NCI-H2029 (cell line): ENCODE data around the gene FAM47E.

Experiments used
- DNase-seq: peaks from one replicate; lab custom pipeline; 2025; lab: John Stamatoyannopoulos, UW

Gene FAM47E, protein sequence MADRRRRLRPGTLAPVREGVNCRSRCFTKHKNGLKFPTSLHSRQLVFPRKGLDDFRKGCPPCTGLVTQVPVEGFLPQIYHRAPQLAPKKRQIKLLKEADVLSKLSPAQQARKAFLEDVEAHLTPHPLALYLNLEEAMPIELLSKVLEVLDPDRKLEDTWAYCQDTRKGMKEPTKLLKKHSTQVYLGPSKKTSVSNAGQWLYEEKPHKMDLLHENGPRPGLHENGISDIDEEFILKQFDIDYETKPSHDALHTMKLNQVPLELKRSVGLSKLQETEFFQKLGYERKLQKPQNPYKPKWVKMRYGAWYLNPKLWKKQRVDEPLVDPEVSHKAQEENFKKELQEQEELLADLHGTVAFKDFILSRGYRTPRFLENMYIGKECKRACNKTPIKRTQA

DNA sequence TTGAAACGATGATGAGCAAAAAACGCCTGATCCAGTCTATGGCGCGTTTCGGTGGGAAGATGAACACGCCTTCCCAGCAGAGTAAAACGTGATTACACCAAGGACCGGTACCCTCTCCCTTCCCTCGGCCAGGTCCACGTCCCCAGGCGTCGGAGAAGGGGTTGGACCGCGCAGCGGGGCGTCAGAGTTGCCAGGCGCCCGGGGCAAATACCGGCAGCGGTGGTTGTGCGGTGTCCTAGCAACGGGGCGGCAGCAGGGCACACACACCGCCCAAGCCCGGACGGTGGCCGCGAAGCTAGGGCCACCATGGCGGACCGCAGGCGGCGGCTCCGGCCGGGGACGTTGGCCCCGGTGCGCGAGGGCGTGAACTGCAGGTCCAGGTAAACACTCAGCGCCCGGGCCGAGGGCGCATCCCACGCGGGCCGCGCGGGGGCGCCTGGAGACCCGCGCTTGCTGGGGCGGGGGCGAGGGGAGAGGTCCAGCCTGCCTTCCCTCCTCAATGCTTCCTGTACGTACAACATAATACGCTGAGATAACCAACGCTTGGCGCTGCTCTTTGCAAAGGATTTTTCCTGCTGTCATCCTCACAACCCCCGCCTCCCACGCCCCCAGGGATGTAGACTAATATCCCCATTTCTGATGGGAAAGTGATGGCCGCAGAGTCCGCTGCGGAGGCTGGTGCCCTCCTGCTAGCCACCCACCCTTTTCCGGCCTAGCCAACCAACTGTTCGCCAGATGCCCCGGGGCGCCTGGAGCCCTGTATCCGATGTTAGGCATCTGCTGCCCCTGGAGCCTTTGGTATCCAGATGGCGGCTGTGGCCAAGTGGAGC lies at the start of gene FAM47E:
Gene FAM47E, plus strand, starts transcription at position 281 of the 830 bp plus-strand sequence. Its CDS starts 26 bp downstream, at position 307.
- peak; percentile 78 for DNase-seq

DNA sequence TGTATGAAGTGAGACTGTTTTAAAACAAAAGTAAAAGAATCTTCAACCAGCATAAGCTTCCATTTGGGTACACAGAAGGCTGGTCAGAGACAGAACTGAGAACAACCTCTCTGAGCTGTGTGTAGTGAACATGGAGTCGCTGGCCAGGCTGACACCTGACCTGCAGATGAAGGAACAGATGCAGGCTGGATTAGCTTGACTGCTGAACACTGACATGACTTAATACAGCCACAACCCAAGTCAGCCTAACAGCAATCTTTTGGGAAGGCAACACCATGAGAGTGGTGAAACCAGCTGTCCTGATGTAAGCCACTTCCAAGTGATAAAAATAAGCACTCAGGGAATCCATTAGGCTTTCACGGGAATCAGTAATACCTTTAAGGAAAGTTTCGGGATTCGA lies 48.0 kb upstream of the FAM47E start:
- no peak for DNase-seq

DNA sequence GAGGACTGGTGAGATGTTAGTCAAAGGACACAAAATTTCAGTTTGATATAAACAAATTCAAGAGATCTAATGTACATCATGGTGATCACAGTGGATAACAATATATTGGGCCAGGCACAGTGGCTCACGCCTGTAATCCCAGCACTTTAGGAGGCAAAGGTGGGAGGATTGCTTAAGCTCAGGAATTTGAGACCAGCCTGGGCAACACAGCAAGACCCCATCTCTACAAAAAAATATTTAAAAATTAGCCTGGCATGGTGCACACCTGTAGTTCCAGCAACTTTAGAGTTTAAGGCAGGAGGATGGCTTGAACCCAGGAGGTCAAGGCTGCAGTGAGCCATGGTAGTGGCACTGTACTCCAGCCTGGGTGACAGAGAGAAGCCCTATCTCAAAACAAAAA lies 46.6 kb upstream of the FAM47E start:
- DNase-seq: no peak

DNA sequence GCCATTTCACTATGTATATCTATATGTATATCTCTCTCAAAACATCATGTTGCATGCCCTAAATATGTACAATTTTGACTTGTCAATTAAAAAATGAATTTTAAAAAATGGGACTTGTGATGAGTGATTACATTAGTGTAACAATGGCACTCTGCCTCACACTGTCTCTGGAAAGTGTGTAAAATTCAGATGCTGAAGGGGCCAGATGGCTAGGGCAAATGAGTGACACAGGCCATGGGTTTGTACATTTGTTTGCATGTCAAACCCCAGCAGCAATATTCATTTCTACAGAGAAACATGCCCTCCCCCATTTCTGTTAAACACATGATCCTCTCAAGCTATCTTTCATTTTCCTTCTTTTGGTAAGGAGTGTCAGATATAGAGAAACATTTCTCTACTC lies 46.0 kb upstream of the FAM47E start:
- DNase-seq: no peak

DNA sequence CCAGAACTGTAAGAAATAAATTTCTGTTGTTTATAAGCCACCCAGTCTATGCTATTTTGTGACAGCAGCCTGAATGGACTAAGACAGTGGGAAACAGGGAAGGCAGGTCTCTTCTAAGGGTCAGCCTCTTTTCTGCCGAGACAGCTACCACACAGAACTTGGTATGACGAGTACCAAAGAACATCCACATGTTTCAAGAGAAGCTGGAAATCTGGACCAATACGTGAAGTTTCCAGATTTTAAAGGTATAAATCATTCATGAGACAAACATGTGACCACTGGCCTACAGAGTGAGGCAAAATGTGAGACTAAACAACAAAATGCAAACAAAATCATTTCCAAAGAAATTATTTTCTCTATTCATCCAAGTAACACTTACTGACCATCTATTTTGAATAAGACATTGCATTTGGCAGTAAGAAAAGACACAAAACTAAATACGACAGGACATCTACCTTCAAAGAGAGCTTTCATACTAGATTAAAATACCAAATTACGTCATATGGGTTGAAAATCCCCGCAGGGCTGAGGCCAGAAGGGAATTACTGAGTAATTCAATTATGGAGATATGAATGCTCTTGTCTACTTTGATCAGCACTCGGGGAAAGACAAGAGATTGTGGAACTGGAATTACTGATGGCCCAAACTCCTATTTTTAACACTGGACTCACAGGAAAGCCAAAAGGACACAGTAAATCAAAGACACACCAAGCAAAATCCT lies 45.1 kb upstream of the FAM47E start:
- no peak for DNase-seq

DNA sequence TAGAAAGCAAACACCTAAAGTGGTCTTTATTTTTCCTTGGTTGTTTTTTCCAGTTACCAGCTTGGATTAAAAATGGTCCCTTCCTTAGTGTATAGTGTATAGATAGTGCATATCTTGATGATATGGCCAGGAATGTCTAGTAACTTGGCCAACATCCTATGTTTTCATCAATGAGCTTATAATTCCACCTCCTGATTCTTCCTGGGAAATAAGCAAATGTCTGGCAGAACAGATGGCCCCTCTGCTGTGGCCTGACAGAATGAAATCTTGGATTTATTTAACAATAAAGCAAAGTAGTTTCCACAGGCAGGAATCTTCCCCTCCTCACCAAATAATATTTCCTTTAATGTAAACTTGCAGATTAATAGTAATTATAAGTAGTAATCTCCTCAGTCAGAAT lies 44.0 kb upstream of the FAM47E start:
- DNase-seq: no peak

DNA sequence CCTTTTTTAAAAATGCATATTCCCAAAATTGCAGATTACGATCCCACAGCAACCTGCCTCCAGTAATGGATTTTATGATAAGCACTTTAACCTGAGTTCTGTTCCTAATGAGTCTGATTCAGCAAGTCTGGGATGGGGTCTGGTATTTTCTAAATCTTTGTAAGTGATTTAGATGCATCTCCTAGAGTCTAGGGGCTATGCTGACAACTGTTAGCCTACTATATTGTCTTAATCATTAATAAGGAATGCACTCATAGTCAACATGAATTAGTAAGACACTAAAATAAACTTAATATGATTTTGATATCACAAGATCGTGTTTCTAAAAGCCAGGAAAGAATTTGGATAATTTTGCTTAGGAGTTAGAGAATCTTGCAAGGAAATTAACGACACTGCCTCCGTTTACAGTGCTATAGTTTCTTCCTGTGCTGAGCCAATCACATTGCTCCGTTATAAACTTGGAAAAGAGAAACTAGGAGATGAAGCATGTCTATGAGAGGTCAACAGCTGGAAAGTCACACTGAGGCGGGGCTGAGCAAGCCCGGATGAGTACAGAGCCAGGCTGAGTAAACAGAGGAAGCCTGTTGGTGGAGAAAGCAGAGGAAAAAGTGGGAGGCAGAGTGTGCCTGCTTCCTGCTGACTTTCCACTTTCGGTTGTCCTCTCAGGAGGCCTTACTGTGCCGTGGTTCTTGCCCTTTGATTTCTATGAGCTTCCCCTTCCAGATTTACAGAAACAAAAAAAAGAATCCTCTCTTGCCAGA lies 43.3 kb upstream of the FAM47E start:
- peak; percentile 70 for DNase-seq

DNA sequence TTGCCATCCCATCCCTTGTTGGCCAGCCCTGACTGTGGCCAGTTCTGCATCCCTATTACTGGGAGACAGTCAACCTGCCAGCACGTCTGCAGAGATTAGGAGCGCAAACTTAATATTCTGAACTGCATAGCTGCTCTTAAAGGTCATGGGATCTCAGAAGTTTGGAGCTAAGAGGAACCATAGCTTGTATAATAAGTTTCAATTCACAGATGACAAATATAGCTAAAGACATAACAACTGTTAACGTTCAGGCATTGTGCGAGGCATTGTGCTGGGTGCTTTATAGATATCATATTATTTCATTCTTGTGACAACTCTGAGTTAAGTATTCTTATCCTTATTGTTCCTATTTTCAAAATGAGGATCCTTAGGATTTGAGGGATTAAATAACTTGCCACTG lies 41.6 kb upstream of the FAM47E start:
- no peak for DNase-seq

DNA sequence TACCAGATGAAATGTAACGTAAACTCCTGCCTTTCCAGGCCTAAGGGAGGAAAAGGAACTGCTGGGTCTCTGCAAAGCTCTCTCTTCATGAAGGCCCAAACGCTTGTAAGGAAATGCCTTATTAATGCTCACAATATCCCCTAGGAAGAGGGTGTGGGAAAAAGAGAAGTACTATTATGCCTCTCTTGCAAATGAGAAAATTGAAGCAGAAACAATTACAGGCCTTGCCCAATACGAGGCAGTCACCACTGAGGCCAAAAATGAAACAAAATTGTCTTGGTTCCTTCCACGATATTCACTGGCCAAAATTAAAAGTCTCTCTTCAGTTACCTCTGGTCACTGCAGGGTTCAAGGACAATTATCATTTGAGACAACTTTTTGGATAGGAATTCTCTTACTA lies 41.1 kb upstream of the FAM47E start:
- DNase-seq: no peak

DNA sequence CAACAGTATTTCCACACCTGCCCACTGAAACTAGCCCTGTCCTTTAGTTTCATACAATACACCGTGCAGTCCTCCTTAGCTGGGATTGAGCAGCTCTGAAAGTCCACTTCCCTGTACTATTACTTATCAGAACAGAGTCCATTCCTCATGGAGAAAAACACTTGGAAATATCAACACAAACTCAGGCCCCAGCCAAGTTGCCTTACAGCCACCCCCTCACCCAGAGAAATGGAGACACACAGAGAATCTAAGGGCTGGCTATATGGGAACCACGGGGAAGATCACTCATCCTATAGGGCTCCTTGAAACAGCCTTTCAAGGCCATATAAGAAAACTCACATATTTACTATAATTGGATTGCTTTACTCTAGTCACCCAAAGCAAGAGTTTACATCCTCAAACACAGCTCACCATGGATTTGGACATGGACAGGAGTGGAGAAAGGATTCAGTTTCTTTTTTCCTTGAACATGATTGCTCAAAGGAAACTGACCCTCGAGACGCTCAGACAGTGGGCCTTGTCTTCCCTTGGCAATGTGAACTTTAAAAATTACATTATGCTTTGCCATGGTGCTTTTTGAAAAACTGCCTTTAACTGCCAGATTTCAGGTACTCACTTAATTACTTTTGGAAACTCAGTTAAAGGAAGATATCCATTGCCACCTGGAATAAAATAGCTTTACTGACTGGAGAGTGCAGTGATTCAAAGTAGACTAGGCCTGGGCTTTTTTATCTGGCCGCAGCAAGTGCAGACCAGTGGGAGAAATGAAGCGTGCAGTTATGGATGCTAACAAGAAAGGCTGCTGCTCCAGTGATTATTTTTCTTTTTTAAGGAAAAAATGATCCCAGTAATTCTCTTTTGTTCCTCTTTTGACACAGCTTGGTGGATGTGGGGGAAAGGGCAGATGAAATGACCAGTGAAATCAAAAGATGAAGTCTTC lies 39.5 kb upstream of the FAM47E start:
- DNase-seq: no peak

DNA sequence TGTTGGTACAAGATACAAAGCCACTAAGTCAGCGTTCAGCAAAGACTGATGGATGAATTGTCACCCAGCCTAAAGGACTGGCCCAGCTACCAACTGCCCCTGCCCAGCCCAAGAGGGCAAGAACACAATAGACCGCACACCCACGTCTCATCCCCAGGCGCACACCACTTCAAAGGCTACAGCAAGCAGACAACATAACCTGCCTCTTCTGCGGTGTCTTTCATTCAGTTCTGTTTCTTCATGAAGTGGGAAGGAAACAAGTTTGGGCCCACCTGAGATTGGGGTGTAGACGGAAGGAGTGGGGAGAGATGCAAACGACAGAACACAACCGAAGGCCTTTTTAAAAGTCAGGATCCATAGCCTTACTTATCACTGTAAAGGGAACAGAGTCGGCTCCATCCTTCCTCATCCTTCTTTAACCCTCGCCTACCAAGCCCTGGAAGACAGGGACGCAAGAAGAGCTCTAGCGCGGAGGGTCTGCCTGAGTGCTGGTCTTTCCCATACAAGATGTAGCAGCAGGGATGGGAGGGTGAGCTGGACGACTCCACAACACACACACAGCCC lies 38.6 kb upstream of the FAM47E start:
- DNase-seq: no peak

DNA sequence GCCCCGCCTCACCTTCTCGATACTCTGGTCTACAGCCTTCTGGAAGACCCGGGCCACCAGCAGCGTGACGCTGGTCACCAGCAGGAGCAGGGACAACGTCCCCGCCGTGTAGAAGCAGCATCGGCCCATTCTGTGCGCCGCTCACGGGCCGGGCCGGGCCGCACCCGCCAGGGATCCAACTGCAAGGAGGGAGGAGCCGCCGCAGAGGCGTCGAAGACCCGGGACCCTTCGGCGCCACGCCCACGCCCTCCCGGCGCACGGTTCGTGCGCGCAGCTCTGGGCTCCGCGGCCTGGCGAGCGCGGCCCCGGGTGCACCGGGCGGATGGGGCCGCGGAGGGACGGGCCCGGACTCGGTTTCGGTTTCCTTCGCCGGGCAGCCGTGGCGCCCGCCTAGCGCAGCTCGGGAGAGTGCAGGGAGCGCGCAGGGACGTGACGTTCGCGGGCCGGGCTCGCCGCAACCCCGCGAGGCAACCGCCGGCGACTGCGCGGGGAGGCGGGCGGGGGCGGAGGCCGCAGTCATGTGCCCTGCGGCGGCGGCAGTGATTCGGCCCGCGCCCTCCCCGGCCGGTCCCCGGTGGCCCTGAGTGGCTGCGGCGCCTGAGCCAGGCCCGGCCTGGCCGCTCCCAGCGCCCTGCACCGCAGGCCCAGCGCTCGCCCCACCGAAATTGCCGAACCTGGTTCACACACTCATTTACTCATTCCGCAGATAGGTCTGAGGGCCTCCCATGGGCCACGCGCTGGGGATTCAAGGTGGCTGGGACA lies 37.9 kb upstream of the FAM47E start, which contains the start of gene SCARB2:
Gene SCARB2, minus strand, starts transcription at position 410 of the 762 bp plus-strand sequence. Its CDS starts 281 bp downstream, at position 129.
- peak; percentile 66 for DNase-seq

DNA sequence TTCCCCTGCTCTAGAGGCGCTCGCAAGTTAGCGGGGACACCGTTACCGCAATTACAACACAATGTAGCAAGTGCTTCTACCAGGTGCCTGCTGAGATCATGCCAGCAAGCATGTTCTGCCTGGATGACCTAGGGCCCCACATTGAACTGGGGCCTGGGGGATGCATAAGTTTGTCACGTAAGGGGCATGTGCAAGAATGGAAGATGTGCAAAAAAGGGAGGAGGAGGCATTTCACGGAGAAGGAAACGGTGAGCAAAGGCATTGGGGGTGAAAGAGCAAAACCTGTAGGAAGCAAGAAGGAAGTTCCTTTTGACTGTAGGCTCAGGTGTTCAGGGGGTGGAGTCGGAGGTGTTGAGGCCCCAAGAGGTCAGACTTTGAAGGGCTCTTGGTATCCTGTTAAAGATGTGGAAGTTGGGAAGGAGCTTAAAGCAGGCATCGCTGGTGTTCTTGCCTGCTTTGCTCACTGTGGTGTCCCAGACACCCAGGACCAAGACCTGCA lies 37.3 kb upstream of the FAM47E start:
- DNase-seq: no peak

DNA sequence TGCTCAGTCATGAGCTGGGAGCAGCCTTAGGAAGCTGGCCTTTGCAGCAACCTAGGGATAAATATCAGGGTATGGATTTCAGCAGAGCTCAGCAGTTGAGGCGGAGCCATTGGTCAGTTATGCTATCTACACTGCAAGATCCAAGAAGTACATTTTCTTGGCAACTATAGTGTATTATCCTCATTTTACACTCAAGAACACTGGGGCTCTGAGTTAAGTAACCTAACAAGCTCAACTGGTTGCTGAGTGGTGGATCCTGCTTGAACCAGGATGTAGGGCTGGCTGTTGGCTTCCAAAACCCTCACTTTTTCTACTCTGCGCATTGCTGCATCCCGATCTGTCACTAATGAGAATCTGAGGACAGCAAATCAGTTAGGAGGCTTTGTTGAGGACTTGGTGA lies 36.4 kb upstream of the FAM47E start:
- DNase-seq: no peak

DNA sequence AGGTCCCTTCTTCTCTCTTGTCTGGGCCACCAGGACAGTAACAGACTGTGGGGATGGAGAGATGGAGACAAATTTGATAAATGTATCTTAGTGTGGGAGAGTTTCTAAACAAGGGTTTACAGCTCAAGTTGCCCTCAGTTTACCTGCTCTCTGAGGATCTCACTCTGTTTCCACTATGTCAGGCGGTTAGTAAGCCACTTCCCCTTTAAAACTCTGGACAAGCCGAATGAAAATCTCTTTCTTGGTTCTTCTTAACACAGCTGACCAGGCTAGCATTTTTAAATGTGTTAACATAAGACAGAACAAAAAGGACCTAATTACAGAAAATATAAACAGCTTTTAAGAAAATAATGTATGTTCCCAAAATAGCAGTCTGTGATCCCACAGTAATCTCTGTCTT lies 35.0 kb upstream of the FAM47E start:
- no peak for DNase-seq

DNA sequence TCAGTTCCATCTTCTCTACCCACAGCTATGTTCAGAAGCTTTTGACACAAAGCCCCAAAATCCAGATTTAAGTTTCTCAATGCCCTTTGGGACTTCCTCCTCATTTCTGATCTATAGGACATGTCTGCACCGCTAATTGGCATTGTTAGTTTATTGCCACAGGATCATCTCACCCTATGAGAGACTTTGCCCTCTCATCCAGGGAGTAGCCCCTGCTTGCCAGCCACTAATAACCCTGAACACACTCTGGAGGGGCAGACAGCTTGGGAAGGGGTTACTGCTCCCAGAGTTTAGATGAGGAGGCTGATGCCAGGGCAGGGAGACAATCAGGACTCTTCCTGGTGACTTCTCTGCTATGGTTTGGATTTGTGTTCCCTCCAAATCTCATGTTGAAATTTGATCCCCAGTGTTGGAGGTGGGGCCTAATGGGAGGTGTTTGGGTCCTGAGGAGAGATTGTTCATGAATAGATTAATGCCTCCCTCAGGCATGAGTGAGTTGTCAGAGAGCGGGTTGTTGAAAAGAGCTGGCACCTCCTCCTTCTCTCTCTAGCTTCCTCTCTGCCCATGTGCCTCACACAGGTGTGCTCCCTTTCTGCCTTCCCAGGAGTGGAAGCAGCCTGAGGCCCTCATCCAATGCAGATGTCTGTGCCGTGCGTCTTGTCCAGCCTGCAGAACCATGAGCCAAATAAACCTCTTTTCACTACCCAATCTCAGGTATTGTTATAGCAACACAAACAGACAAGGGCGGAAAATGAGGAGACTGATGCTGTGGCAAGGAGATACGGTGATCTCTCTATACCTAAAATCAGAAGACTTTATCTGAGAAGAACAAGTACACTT lies 34.3 kb upstream of the FAM47E start:
- DNase-seq: no peak

DNA sequence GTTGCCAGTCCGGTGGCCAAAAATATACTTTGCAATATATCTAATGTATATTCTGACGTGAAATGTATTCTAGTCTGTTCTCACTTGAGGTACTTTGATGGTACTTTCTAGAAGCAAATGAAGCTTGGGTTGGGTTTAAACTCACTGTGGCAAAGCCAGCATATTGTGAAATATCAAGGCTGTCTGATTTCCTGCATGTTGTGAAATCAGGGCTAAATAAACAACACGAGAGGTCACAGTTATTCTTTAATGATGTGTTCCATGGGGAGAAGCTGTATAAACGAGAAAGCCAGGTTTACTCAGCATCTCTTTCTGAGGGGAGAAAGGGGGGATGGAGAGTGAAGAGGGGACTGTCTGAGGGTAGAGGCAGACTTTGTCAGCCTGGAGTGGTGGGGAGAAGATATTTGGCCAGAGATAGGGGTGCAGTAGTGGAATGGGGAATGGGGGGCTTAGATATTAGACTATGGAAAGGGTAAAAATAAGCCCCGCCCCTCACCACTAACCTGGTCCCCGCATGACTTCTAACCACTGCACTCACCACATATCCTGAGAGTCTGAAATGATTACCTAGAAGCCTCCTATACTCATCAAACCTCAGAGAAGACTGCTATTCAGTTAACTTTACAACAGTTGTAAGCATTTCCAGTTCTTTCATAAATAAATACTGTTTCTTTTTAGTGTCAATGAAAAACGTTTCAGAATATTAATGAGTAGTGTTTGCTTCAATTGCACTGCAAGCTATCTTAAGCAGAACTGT lies 32.0 kb upstream of the FAM47E start:
- no peak for DNase-seq

DNA sequence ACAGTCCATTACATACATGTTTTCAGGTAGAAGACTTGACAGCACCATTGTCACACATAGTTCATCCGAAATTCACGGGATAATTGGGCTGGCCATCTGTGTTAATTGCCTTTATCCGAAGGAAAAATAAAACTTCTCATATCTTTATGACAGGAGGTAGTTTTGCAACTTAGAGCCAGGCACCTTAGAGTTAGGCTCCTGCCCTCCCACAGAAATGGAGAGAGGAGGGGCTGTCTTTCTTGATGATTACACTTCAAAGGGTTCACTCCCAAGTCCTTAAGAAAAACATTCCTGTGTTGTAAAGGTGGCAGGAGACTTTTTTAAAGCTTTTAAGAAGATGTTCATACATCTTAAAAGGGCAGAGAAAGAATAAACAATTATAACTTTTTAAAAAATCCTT lies 27.4 kb upstream of the FAM47E start:
- DNase-seq: no peak
